Upper lobe of right lung (tissue), 1 donor: ENCODE measurements around the gene PPFIA3. TPM values are rescaled to one million over a fixed set of nuclear protein-coding genes. Genes with fewer than 3 reads are reported as not detected.
"Not testable (repeated sequence)": the region's sequence is repeated elsewhere in the genome, so short reads cannot be mapped to it uniquely, and the experiment has no call there.

Experiments used
- ATAC-seq: fragments of 200-7000 bp; cut with Tn5 transposase; one replicate; pipeline ENCODE4 v1.9.1; 2020; ENCODE audit warnings: mild to moderate bottlenecking, moderate library complexity
- DNase-seq: peaks from one replicate; pipeline ENCODE4 v3.0.0-alpha.2; 2020
- H3K27ac ChIP-seq: fragments of 200-600 bp; one replicate; pipeline ENCODE4 v1.8.0; 2022
- H3K27me3 ChIP-seq: fragments of 200-600 bp; one replicate; pipeline ENCODE4 v1.8.0; 2022; ENCODE audit warnings: mild to moderate bottlenecking
- H3K36me3 ChIP-seq: fragments of 200-600 bp; one replicate; pipeline ENCODE4 v1.8.0; 2022
- H3K4me1 ChIP-seq: fragments of 200-600 bp; one replicate; pipeline ENCODE4 v1.8.0; 2022
- H3K4me3 ChIP-seq: fragments of 200-600 bp; one replicate; pipeline ENCODE4 v1.8.0; 2022; ENCODE audit warnings: mild to moderate bottlenecking
- H3K9me3 ChIP-seq: fragments of 200-600 bp; one replicate; pipeline ENCODE4 v1.8.0; 2022
- intact Hi-C: fragments of 100-400 bp; cut with DNase I; formaldehyde crosslinking; loops from one replicate; pipeline ENCODE4 v1.11.0; 2022
- total RNA-seq: library from RNA; stranded (reverse); fragmentation: NEBNext Ultra II Directional; extraction: Animal tissue kit (Norgen Biotek cat#: 25700); gene quantifications from one replicate; pipeline ENCODE4 v1.2.1, GENCODE V29; 2021
- TF ChIP-seq, protein P1 (sequence below): fragments of 200-600 bp; IDR thresholded peaks from one replicate; pipeline ENCODE4 v1.8.0; 2022; ENCODE audit warnings: antibody characterized with exemption
- donor health status: DM: no; HTN: yes; CAD: no; lungs with severe emphysema.

The PPFIA3 gene
- total RNA-seq, 1 donor from 2014 or later: 10.7 TPM

- Histone ChIP-seq H3K27me3 (no peaks in the 10 kb centered on the region), H3K4me1 (peaks cover 14% of the 10 kb centered on the region), H3K9me3 (no peaks in the 10 kb centered on the region), H3K36me3 (peaks cover 23% of the 10 kb centered on the region), H3K27ac (peak overlapping the region; percentile 73), H3K4me3 (no peak overlapping the region)
- DNase-seq: no peak
- TF ChIP-seq, protein P1, sequence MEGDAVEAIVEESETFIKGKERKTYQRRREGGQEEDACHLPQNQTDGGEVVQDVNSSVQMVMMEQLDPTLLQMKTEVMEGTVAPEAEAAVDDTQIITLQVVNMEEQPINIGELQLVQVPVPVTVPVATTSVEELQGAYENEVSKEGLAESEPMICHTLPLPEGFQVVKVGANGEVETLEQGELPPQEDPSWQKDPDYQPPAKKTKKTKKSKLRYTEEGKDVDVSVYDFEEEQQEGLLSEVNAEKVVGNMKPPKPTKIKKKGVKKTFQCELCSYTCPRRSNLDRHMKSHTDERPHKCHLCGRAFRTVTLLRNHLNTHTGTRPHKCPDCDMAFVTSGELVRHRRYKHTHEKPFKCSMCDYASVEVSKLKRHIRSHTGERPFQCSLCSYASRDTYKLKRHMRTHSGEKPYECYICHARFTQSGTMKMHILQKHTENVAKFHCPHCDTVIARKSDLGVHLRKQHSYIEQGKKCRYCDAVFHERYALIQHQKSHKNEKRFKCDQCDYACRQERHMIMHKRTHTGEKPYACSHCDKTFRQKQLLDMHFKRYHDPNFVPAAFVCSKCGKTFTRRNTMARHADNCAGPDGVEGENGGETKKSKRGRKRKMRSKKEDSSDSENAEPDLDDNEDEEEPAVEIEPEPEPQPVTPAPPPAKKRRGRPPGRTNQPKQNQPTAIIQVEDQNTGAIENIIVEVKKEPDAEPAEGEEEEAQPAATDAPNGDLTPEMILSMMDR: no peak
- intact Hi-C loops: no loop called here
- ATAC-seq: peak; percentile 41
These were observed 46.5 kb downstream of the PPFIA3 start for GRCh38 chr19:49165865-49166301.

DNA sequence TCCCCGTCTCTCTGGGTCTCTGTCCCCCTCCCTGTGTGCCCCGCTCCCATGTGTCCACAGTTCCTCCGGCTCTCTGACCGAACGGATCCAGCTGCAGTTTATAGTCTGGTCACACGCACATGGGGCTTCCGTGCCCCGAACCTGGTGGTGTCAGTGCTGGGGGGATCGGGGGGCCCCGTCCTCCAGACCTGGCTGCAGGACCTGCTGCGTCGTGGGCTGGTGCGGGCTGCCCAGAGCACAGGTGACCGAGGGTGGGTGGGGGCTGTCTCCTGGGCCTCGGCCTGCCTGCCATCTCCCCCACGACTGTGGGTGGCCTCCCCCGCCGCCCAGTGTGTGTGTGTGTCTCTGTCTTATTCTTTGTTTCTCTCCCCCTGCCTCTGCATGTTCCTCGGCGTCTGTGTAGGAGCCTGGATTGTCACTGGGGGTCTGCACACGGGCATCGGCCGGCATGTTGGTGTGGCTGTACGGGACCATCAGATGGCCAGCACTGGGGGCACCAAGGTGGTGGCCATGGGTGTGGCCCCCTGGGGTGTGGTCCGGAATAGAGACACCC lies 48.6 kb downstream of the PPFIA3 start:
- Histone ChIP-seq H3K27me3 (no peaks in the 10 kb centered on the region), H3K4me3 (no peak overlapping the region), H3K36me3 (peaks cover 42% of the 10 kb centered on the region), H3K4me1 (peaks cover 14% of the 10 kb centered on the region), H3K27ac (no peak overlapping the region), H3K9me3 (no peaks in the 10 kb centered on the region)
- DNase-seq (no peak), ATAC-seq (no peak)
- intact Hi-C loops: no loop called here
- TF ChIP-seq, protein P1: no peak

GRCh38 chr19:49168421-49168820 lies 49.1 kb downstream of the PPFIA3 start:
- ATAC-seq: no peak
- TF ChIP-seq, protein P1: no peak
- no peaks in the 10 kb centered on the region for H3K9me3 ChIP-seq
- H3K4me1 ChIP-seq: peaks cover 14% of the 10 kb centered on the region
- no peak for DNase-seq
- H3K36me3 ChIP-seq: peaks cover 47% of the 10 kb centered on the region
- H3K4me3 ChIP-seq: no peak overlapping the region
- no peak overlapping the region for H3K27ac ChIP-seq
- intact Hi-C loops: no loop called here
- no peaks in the 10 kb centered on the region for H3K27me3 ChIP-seq

GRCh38 chr19:49173198-49173597 lies 53.9 kb downstream of the PPFIA3 start:
- peaks cover 54% of the 10 kb centered on the region for H3K36me3 ChIP-seq
- H3K9me3 ChIP-seq: no peaks in the 10 kb centered on the region
- H3K4me1 ChIP-seq: no peaks in the 10 kb centered on the region
- DNase-seq: no peak
- no peak overlapping the region for H3K4me3 ChIP-seq
- intact Hi-C loops: no loop called here
- no peak for ATAC-seq
- H3K27ac ChIP-seq: no peak overlapping the region
- TF ChIP-seq, protein P1: no peak
- no peaks in the 10 kb centered on the region for H3K27me3 ChIP-seq

- H3K4me1 ChIP-seq: no peaks in the 10 kb centered on the region
These were observed 61.3 kb downstream of the PPFIA3 start for GRCh38 chr19:49180659-49181058.

DNA sequence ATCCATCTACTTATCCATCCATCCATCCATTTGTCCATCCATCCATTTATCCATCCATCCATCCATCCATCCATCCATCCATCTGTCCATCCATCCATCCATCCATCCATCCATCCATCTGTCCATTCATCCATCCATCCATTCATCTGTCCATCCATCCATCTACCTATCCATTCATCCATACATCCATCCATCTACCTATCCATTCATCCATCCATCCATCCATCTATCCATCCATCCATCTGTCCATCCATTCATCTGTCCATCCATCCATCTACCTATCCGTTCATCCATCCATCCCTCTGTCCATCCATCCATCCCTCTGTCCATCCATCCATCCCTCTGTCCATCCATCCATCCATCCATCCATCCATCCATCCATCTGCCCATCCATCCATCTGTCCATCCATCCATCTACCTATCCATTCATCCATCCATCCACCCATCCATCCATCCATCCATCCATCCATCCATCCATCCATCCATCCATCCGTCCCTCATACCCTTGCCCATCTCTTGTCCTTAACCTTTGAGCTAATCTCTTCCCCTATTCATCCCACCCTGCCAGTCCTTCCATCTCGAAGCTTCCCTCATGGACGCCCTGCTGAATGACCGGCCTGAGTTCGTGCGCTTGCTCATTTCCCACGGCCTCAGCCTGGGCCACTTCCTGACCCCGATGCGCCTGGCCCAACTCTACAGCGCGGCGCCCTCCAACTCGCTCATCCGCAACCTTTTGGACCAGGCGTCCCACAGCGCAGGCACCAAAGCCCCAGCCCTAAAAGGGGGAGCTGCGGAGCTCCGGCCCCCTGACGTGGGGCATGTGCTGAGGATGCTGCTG lies 62.9 kb downstream of the PPFIA3 start:
- H3K27ac ChIP-seq, intact Hi-C loops, H3K4me3 ChIP-seq, H3K27me3 ChIP-seq, H3K9me3 ChIP-seq, H3K4me1 ChIP-seq: not testable (repeated sequence)
- ATAC-seq (peak; percentile 12), DNase-seq (peak; percentile 46)
- H3K36me3 ChIP-seq: peaks cover 13% of the 10 kb centered on the region

More at GRCh38 chr19:49180659-49181058, 61.3 kb downstream of the PPFIA3 start:
- no peak for DNase-seq
- Histone ChIP-seq H3K27me3 (no peaks in the 10 kb centered on the region), H3K9me3 (no peaks in the 10 kb centered on the region), H3K27ac (no peak overlapping the region), H3K4me3 (no peak overlapping the region), H3K36me3 (no peaks in the 10 kb centered on the region)
- TF ChIP-seq, protein P1: no peak
- intact Hi-C loops: no loop called here
- ATAC-seq: no peak
